ENCODE data around the gene ZNF189. TPM values are rescaled to one million over a fixed set of nuclear protein-coding genes. Genes with fewer than 3 reads are reported as not detected.

ZNF189 gene
- total RNA-seq, 1 experiment from 2014 or later, result 9.4 TPM

DNA sequence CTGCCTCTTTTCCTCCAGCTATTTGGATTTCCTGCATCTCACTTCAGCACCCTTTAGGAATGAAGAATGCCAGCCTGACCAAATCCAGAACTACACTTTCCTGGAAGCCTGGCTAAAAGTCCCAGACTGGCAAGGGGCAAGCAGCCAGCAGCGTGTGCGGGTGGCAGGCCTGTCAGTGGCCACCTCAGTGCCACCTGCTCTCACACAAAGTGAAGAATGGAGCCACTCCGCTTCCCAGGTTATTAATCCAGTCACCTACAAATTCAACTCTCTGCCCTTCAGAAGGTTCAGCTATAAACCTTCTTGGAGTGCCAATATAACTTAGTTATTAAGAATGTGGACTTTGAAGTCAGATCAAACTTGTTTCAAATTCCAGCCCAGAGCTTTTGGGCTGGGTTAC lies 43.7 kb downstream of the ZNF189 start:
- intact Hi-C loops (cut with micrococcal nuclease; ENCODE audit: unreplicated experiment), result no loop called here
- no TSS peak for BruUV-seq (replicated peaks)
- Histone ChIP-seq H3K4me2 (no peak overlapping the region), H2AFZ (no peak overlapping the region), H3K27ac (no peak overlapping the region), H4K20me1 (ENCODE audit: insufficient read depth) (no peaks in the 10 kb centered on the region), H3K9me2 (ENCODE audit: insufficient read depth) (no peaks in the 10 kb centered on the region), H3F3A (ENCODE audit: insufficient read depth, low read depth) (no peaks in the 10 kb centered on the region), H3K4me3 (no peak overlapping the region), H3K79me2 (ENCODE audit: low read depth) (no peaks in the 10 kb centered on the region), H3K36me3 (ENCODE audit: low read depth) (no peaks in the 10 kb centered on the region), H3K4me1 (replicated peaks; ENCODE audit: insufficient read depth) (no peaks in the 10 kb centered on the region), H3K27me3 (ENCODE audit: insufficient read depth, low read depth) (peaks cover 17% of the 10 kb centered on the region; the same call in 1 of the 2 replicates), H3K9me3 (ENCODE audit: insufficient read depth, low read depth) (no peaks in the 10 kb centered on the region)
- TF ChIP-seq EZH2 (IDR thresholded peaks at IDR 0.05; ENCODE audit: low read depth) (no peak), CTCF (conservative IDR thresholded peaks at IDR 0.05) (no peak)
- ChIA-PET CTCF (no interaction called here), POLR2A (ENCODE audit: unreplicated experiment) (no interaction called here)
- no peak for DNase-seq

DNA sequence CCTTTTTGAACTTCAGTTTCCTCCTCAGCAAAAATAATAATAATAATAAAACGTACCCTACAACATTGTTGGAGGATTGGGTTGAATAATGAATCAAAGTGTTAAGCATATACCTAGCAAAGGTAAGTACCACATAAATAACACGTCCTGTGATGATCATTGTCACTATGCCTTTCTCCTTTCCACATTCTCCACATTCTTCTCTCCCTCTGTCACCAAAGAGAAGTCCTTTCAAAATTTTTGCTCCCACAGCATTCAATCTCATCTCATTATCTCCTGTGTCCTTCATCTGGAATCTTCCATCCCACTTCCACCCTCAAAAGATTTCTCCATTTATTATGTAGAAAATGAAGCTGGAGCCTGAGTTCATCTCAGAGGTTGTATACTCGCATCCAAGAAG lies 44.1 kb downstream of the ZNF189 start:
- DNase-seq, result no peak
- Histone ChIP-seq H3F3A (ENCODE audit: insufficient read depth, low read depth) (no peaks in the 10 kb centered on the region), H3K4me1 (replicated peaks; ENCODE audit: insufficient read depth) (no peaks in the 10 kb centered on the region), H4K20me1 (ENCODE audit: insufficient read depth) (no peaks in the 10 kb centered on the region), H3K4me3 (no peak overlapping the region), H3K27me3 (ENCODE audit: insufficient read depth, low read depth) (peaks cover 17% of the 10 kb centered on the region; the same call in 1 of the 2 replicates), H3K9me3 (ENCODE audit: insufficient read depth, low read depth) (no peaks in the 10 kb centered on the region), H3K79me2 (ENCODE audit: low read depth) (no peaks in the 10 kb centered on the region), H3K27ac (no peak overlapping the region), H3K9me2 (ENCODE audit: insufficient read depth) (no peaks in the 10 kb centered on the region), H3K4me2 (no peak overlapping the region), H3K36me3 (ENCODE audit: low read depth) (no peaks in the 10 kb centered on the region), H2AFZ (no peak overlapping the region)
- intact Hi-C loops (cut with micrococcal nuclease; ENCODE audit: unreplicated experiment), result no loop called here
- ChIA-PET CTCF (no interaction called here), POLR2A (ENCODE audit: unreplicated experiment) (no interaction called here)
- no peak for TF ChIP-seq CTCF (conservative IDR thresholded peaks at IDR 0.05)
- TF ChIP-seq EZH2 (IDR thresholded peaks at IDR 0.05; ENCODE audit: low read depth), result no peak
- BruUV-seq (replicated peaks), result no TSS peak

DNA sequence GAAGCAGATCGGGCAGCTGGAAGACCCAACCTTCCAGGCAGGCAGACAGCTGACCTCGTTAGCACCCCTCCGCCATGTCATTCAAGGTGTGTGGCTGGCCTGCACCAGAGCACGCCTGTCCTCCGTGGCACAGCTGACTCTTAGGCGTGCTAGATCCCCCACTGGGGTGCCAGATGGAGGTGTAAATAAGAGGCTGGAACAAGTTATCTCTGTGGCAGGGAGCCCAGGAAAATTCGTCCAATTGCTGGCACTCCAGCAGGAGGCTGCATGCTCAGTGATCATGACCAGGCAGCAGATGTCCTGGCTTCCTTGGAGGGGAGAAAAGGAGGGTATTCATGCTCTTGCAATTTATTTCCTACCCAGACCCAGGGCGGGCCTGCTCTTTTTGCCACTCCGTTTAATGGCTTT lies 44.7 kb downstream of the ZNF189 start:
- H3K27me3 ChIP-seq (ENCODE audit: insufficient read depth, low read depth), result peaks cover 17% of the 10 kb centered on the region; the same call in 1 of the 2 replicates
- no peaks in the 10 kb centered on the region for H3K4me1 ChIP-seq (replicated peaks; ENCODE audit: insufficient read depth)
- H3K4me2 ChIP-seq, result no peak overlapping the region
- CTCF ChIA-PET, result no interaction called here
- TF ChIP-seq CTCF (conservative IDR thresholded peaks at IDR 0.05) (no peak), EZH2 (IDR thresholded peaks at IDR 0.05; ENCODE audit: low read depth) (no peak)
- no peak overlapping the region for H2AFZ ChIP-seq
- H3K9me3 ChIP-seq (ENCODE audit: insufficient read depth, low read depth), result no peaks in the 10 kb centered on the region
- BruUV-seq (replicated peaks), result no TSS peak
- H3K9me2 ChIP-seq (ENCODE audit: insufficient read depth), result no peaks in the 10 kb centered on the region
- no peak for DNase-seq
- POLR2A ChIA-PET (ENCODE audit: unreplicated experiment), result no interaction called here
- H3K79me2 ChIP-seq (ENCODE audit: low read depth), result no peaks in the 10 kb centered on the region
- no peak overlapping the region for H3K27ac ChIP-seq
- no peaks in the 10 kb centered on the region for H3K36me3 ChIP-seq (ENCODE audit: low read depth)
- intact Hi-C loops (cut with micrococcal nuclease; ENCODE audit: unreplicated experiment), result no loop called here
- no peak overlapping the region for H3K4me3 ChIP-seq
- H3F3A ChIP-seq (ENCODE audit: insufficient read depth, low read depth), result no peaks in the 10 kb centered on the region
- H4K20me1 ChIP-seq (ENCODE audit: insufficient read depth), result no peaks in the 10 kb centered on the region; the same call in 1 of the 2 replicates

Data from PC-9 (cell line).